HT1080 (cell line): Measurements from ENCODE around the gene CFAP97. TPM values are rescaled to one million over a fixed set of nuclear protein-coding genes. Genes with fewer than 3 reads are reported as not detected.
"Not testable (repeated sequence)": the region's sequence is repeated elsewhere in the genome, so short reads cannot be mapped to it uniquely, and the experiment has no call there.

ENCODE experiments used
- DNase-seq: peaks from one replicate; pipeline ENCODE4 v3.0.0-alpha.2; 2015; ENCODE audit warnings: low read depth
- total RNA-seq: library from RNA; depleted of rRNA; stranded (reverse); fragments of >200 nt; shearing (Covaris generic); gene quantifications from 2 replicates; pipeline ENCODE4 v1.2.3, GENCODE V29; 2014

Gene CFAP97
- total RNA-seq, 1 experiment from 2014 or later = 29.7 TPM

- peak; percentile 54 for DNase-seq
Measured at GRCh38 chr4:185201977-185202962, 1.5 kb downstream of the CFAP97 start.

- DNase-seq = not testable (repeated sequence)
Measured at GRCh38 chr4:185198189-185198588, 5.6 kb downstream of the CFAP97 start.

GRCh38 chr4:185196437-185196836, 7.4 kb downstream of the CFAP97 start:
- DNase-seq = no peak

GRCh38 chr4:185194924-185195888, 8.6 kb downstream of the CFAP97 start:
- DNase-seq = no peak

- no peak for DNase-seq
Measured at GRCh38 chr4:185192059-185192458, 11.7 kb downstream of the CFAP97 start.

GRCh38 chr4:185190306-185190856, 13.4 kb downstream of the CFAP97 start:
- DNase-seq = no peak

DNA sequence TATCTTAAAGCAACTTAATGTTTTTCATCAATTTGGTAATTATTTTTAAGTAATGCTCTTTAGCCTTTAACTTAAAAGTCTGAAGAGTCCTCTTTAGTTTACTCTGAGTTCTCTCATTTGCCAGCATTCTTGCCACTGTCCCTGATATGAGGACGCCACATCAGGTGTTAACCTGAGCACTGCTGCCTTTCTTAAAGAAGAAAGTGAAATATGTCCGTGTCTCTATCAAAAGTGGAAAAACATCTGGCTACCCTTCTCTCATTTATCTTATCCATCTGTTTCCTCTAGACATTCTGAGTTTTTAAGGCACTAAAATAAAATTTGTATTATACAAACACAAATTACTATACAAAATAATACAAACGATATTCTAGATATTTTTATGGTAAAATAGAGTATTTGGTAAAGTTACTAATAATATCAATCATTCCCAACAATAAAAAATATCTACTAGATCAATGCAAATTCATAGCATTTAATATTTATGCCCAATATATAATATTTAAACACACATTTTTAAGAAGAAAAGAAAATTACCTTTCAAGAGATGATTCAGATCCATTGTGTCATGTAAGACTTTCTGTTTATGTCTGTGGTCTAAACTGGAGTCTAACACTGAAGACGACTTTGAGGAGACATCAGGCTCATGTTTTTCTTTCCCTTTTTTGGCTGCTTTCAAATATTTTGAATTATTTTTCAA, 14.0 kb downstream of the CFAP97 start:
- no peak for DNase-seq

GRCh38 chr4:185186769-185187168, 17.0 kb downstream of the CFAP97 start:
- DNase-seq = no peak

DNA sequence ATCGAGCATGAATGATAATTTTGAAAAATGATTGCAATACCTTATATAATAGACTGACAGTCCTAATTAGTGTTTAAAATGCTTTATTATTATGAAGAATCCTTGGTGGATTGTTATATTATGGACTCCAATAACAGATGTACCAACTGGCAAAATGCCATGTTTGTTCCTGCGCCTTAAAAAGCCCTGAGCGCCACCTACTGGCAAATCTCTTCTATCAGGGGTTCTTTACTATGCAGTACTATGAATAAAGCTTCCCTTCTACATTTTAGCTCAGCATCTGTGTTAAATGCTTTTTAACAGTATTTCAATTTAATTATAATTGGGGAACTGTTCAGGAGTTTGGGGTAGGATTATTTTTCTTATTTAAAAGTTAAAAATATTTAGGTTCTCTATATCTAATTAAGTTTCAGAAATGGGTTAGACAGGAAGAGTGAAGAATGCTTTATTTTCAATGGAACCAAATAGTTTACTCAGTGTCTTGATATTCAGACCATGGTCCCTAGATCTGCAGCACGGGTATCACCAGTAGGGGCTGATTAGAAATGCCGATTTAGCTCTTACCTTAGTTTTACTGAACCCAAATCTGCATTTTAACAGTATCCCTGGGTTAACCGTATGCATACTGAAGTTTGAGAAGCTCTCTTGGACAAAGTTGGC, 20.0 kb downstream of the CFAP97 start:
- peak; percentile 57 for DNase-seq

- no peak for DNase-seq
Measured at GRCh38 chr4:185182239-185182638, 21.6 kb downstream of the CFAP97 start.

GRCh38 chr4:185179488-185179887, 24.3 kb downstream of the CFAP97 start:
- DNase-seq = no peak

DNA sequence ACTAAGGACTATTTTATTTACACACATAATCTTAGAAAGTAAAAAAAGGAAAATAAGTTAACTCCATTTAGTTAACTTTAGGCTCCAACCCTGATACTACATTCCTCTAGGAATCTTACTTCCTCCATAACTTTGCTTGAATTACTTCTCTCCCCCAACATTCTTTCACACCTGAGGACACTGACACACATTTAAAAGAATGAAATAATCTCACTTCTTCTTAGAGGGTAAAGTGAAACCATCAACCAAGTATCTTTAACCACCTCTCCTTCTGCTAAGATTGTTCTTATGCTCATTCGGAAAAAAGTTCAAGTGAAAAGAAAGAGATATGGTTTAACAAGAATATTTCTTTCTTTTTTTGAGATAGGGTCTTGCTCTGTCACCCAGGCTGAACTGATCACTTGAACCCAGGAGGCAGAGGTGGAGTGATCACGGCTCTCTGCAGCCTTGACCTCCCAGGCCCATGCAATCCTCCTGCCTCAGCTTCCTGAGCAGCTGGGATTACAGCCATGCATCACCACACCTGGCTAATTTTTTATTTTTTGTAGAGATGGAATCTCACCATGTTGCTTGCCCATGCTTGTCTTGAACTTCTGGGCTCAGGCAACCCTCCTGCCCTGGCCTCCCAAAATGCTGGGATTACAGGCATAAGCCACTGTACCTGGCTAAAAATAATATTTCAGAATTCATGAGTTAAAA, 32.3 kb downstream of the CFAP97 start:
- DNase-seq = no peak

- DNase-seq = peak; percentile 13
Measured at GRCh38 chr4:185167234-185167633, 36.6 kb downstream of the CFAP97 start.

GRCh38 chr4:185165605-185166063, 38.2 kb downstream of the CFAP97 start:
- peak; percentile 44 for DNase-seq

DNA sequence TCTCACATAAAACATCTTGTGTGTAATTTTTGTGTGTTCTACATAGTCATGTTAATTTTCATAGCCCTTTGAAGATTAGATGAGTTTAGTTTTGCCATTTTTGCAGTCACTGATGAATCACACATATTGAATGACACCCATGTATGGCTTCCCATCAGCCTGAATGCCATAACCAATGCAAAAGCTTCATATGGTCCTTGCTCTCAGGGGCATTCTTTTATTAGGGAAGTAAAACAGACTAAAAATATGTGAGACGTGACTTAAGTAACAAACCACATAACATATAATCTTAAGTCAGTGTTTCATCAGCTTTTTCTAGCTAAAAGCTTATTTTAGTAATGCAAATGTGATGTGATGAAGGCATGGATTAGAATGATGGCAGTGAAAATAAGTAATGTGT, 52.5 kb downstream of the CFAP97 start:
- DNase-seq = no peak

GRCh38 chr4:185149392-185149791, 54.4 kb downstream of the CFAP97 start:
- DNase-seq = no peak

DNA sequence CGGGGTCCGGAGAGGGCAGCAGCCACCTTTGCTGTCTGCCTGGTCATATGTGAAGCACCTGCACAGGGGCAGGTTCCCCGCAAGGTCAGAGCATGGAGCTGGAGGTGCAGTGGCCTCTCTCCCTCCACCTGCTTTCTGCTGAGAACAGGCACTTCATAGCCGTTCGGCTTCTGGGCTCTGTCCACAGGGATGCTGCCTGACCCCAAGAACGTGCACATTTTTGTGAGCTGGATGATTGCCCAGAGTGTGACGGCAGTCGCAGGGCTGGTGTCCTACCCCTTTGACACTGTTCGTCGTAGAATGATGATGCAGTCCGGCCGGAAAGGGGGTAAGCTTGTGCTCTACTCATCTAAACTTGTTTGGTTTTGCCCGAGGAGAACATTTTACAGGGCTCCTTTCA, 58.2 kb downstream of the CFAP97 start:
- no peak for DNase-seq

GRCh38 chr4:185144601-185145240, 59.1 kb downstream of the CFAP97 start:
- no peak for DNase-seq

GRCh38 chr4:185143601-185143969, 60.2 kb downstream of the CFAP97 start:
- DNase-seq = peak; percentile 30
